Endodermal cell (in vitro differentiated cells): ENCODE results near the gene MMS19. TPM values are rescaled to one million over a fixed set of nuclear protein-coding genes. Genes with fewer than 3 reads are reported as not detected.
"Not testable (repeated sequence)": the region's sequence is repeated elsewhere in the genome, so short reads cannot be mapped to it uniquely, and the experiment has no call there.

Experiments
- DNase-seq: peaks from one replicate; pipeline ENCODE4 v3.0.0-alpha.2; 2017
- H3K27ac ChIP-seq: 2 replicates; pipeline ENCODE4 v1.5.1; 2013; ENCODE audit warnings: mild to moderate bottlenecking, low read depth, low read length, moderate library complexity
- H3K27me3 ChIP-seq: 2 replicates; pipeline ENCODE4 v1.6.1; 2013; ENCODE audit warnings: mild to moderate bottlenecking, low read length, moderate library complexity; ENCODE audit not compliant: insufficient read depth, control insufficient read depth, poor library complexity, severe bottlenecking
- H3K36me3 ChIP-seq: 2 replicates; pipeline ENCODE4 v1.7.0; 2013; ENCODE audit warnings: mild to moderate bottlenecking, low read length, moderate library complexity; ENCODE audit not compliant: control insufficient read depth, insufficient read depth
- H3K4me1 ChIP-seq: one replicate; pipeline ENCODE4 v1.7.0; 2013; ENCODE audit warnings: low read length; ENCODE audit not compliant: control insufficient read depth, insufficient read depth
- H3K4me3 ChIP-seq: 2 replicates; pipeline ENCODE4 v1.5.1; 2013; ENCODE audit warnings: mild to moderate bottlenecking, low read length, moderate library complexity
- H3K9ac ChIP-seq: 2 replicates; pipeline ENCODE4 v1.6.1; 2013; ENCODE audit warnings: mild to moderate bottlenecking, low read length, moderate library complexity; ENCODE audit not compliant: poor library complexity, severe bottlenecking; ENCODE audit errors: extremely low read depth
- H3K9me3 ChIP-seq: 2 replicates; pipeline ENCODE4 v1.6.1; 2013; ENCODE audit warnings: mild to moderate bottlenecking, low read length, moderate library complexity; ENCODE audit not compliant: control insufficient read depth
- H3K27ac Mint-ChIP-seq: 2 replicates; pipeline ENCODE4 v1.8.0; 2020; ENCODE audit warnings: mixed read lengths
- H3K27me3 Mint-ChIP-seq: 2 replicates; pipeline ENCODE4 v1.8.0; 2021; ENCODE audit warnings: mild to moderate bottlenecking, mixed read lengths; ENCODE audit not compliant: insufficient read depth
- H3K36me3 Mint-ChIP-seq: 2 replicates; pipeline ENCODE4 v1.8.0; 2020; ENCODE audit warnings: low read depth, mixed read lengths
- H3K4me1 Mint-ChIP-seq: 2 replicates; pipeline ENCODE4 v1.8.0; 2020; ENCODE audit warnings: mixed read lengths
- H3K4me3 Mint-ChIP-seq: 2 replicates; pipeline ENCODE4 v1.8.0; 2020; ENCODE audit warnings: mild to moderate bottlenecking, moderate library complexity, mixed read lengths
- H3K9me3 Mint-ChIP-seq: 2 replicates; pipeline ENCODE4 v1.8.0; 2020; ENCODE audit warnings: mild to moderate bottlenecking, mixed read lengths
- WGBS, 2 experiments: methylation state at CpG; one replicate each; pipeline versions ENCODE4 v1.1.5 to v1.1.7; 2013; ENCODE audit warnings: missing lambda C conversion rate in 2 of 2, mixed read lengths in 1 of 2; ENCODE audit not compliant: insufficient coverage in 1 of 2, insufficient read length in 1 of 2; 5-methylcytosine and 5-hydroxymethylcytosine counted together
- total RNA-seq, 2 donors: library from RNA; stranded (reverse); fragmentation: NEBNext Ultra II Directional in 1 of 2; extraction: Animal tissue kit (Norgen Biotek cat#: 25700) in 1 of 2; gene quantifications; 2 replicates in 1 of 2; 3 replicates in 1 of 2; pipeline ENCODE4 v1.2.1, GENCODE V29; 2021
- TF ChIP-seq, protein P1 (sequence below): fragments of 200-600 bp; sonication (generic); conservative IDR thresholded peaks from 2 replicates; pipeline ENCODE4 v1.5.0; 2021; ENCODE audit warnings: antibody characterized with exemption, mild to moderate bottlenecking

The MMS19 gene
- total RNA-seq, 2 donors from 2014 or later: 84.2 to 98.8 TPM

DNA sequence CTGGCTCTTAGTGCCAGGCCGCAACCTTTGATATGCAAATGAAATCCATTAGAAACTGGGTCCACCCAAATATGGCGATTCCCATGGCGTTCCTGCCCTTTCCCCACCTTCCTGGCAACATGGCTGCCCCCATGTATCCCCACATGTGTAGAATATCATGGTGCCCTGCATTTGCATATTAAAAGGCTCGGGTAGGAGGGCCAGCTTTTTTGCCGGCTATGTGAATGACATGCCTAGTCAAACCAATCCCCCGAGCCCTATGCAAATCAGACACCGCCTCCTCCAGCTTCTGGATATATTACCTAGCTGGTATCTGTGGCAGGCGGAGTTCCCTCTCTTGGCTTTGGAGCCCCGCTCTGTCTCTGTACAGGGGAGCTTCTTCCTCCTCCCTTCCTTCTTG, 18.3 kb downstream of the MMS19 start:
- Mint-ChIP-seq H3K4me1 (peaks cover 6% of the 10 kb centered on the region), H3K9me3 (no peaks in the 10 kb centered on the region), H3K4me3 (no peak overlapping the region), H3K27me3 (no peaks in the 10 kb centered on the region), H3K27ac (peak overlapping the region; percentile 62), H3K36me3 (peaks cover 52% of the 10 kb centered on the region)
- Histone ChIP-seq H3K27ac (no peak overlapping the region), H3K27me3 (no peaks in the 10 kb centered on the region), H3K9ac (no peak overlapping the region), H3K4me1 (no peaks in the 10 kb centered on the region), H3K9me3 (no peaks in the 10 kb centered on the region), H3K36me3 (peaks cover 76% of the 10 kb centered on the region), H3K4me3 (no peak overlapping the region)
- TF ChIP-seq, protein P1, sequence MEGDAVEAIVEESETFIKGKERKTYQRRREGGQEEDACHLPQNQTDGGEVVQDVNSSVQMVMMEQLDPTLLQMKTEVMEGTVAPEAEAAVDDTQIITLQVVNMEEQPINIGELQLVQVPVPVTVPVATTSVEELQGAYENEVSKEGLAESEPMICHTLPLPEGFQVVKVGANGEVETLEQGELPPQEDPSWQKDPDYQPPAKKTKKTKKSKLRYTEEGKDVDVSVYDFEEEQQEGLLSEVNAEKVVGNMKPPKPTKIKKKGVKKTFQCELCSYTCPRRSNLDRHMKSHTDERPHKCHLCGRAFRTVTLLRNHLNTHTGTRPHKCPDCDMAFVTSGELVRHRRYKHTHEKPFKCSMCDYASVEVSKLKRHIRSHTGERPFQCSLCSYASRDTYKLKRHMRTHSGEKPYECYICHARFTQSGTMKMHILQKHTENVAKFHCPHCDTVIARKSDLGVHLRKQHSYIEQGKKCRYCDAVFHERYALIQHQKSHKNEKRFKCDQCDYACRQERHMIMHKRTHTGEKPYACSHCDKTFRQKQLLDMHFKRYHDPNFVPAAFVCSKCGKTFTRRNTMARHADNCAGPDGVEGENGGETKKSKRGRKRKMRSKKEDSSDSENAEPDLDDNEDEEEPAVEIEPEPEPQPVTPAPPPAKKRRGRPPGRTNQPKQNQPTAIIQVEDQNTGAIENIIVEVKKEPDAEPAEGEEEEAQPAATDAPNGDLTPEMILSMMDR: no peak
- DNase-seq: peak; percentile 96
- WGBS, 2 experiments: 41 to 54% methylated on average over 9 of the region's 9 CpGs

DNA sequence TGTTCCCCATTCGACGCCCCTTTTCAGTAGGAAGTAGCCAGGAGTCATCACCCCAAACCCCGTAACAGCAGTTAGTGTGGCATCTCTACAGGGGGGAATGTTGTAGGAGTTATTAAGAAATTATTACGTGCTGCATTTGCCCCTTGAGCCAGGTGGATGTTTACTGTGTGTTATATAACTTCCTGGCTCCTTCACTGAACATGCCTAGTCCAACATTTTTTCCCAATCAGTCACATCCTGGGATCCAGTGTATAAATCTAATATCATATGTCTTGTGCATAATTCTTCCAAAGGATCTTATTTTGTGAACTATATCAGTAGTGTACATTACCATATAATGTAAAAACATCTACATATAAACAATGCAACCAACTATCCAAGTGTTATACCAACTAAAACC, 18.8 kb downstream of the MMS19 start:
- WGBS, 2 experiments: 96 to 100% methylated on average over 3 to 4 of the region's 4 CpGs
- not testable (repeated sequence) for H3K4me1 ChIP-seq, H3K9me3 ChIP-seq, H3K27me3 ChIP-seq, DNase-seq, H3K4me1 Mint-ChIP-seq, H3K27ac ChIP-seq, H3K9me3 Mint-ChIP-seq, H3K9ac ChIP-seq, H3K27me3 Mint-ChIP-seq, H3K4me3 Mint-ChIP-seq, H3K4me3 ChIP-seq
- H3K27ac Mint-ChIP-seq: peak overlapping the region; percentile 28
- peaks cover 58% of the 10 kb centered on the region for H3K36me3 Mint-ChIP-seq
- peaks cover 82% of the 10 kb centered on the region for H3K36me3 ChIP-seq

DNA sequence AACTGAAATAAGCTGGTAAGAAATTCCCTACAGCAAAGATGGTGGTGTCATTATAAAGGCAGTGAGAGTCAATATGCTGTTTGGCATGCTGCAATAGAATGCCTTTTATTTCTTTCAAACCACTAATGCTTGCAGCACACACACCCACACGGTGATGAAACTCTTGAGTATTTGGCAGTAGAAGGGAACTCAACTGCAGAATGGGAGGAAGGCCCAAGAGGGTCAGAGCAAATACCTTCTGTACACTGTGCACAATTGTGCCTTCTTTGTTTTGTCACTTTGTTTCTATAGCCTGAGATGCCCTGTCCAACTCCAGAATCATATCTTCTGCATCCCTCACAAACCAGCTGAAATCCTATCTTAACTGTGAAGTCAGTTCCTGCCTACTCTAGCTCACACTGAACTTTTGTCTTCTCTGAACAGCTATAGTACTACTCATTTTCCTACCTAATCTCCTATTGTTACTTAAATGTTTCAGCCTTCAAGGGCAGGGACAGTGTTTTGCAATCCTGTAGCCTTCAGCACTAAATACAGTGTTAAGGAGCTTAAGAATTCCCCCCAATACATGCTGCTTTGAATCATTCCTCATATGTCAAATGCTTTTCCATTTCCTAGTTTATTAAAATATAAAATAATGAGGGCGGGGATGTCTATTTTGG, 22.2 kb downstream of the MMS19 start:
- Histone ChIP-seq H3K27ac (no peak overlapping the region), H3K27me3 (no peaks in the 10 kb centered on the region), H3K9ac (no peak overlapping the region), H3K4me1 (no peaks in the 10 kb centered on the region), H3K4me3 (no peak overlapping the region), H3K9me3 (no peaks in the 10 kb centered on the region), H3K36me3 (peaks cover 86% of the 10 kb centered on the region)
- Mint-ChIP-seq H3K4me3 (no peak overlapping the region), H3K9me3 (no peaks in the 10 kb centered on the region), H3K4me1 (peaks cover 6% of the 10 kb centered on the region), H3K27ac (no peak overlapping the region), H3K36me3 (peaks cover 66% of the 10 kb centered on the region), H3K27me3 (no peaks in the 10 kb centered on the region)
- TF ChIP-seq, protein P1: no peak
- DNase-seq: no peak
- 90 to 100% methylated on average over 1 of the region's 2 CpGs for WGBS, 2 experiments

DNA sequence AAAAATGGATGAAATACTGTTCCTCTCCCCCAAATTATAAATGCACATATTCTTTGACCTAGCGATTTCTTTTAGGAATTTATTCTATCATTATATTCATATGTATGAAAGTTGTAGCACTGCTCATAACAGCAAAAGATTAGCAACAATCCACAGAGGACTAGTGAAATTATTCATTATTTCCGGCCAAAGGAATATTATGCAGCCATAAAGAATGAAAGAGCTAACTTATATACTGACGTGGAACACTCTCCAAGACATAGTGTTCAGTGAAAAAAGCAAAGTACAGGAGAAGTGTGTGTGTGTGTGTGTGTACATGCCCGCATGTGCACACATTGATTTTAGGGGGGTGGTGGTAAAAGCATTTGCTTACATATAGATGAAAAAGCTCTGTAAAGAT, 23.3 kb downstream of the MMS19 start:
- H3K36me3 ChIP-seq: peaks cover 85% of the 10 kb centered on the region
- H3K4me1 Mint-ChIP-seq: no peaks in the 10 kb centered on the region
- WGBS, 2 experiments: 100% methylated on average over 2 to 3 of the region's 4 CpGs
- no peak overlapping the region for H3K27ac Mint-ChIP-seq
- H3K9me3 Mint-ChIP-seq: no peaks in the 10 kb centered on the region
- no peak for DNase-seq
- peaks cover 66% of the 10 kb centered on the region for H3K36me3 Mint-ChIP-seq
- H3K9me3 ChIP-seq: no peaks in the 10 kb centered on the region
- no peak overlapping the region for H3K9ac ChIP-seq
- H3K4me3 ChIP-seq: no peak overlapping the region
- H3K4me1 ChIP-seq: no peaks in the 10 kb centered on the region
- TF ChIP-seq, protein P1: no peak
- no peaks in the 10 kb centered on the region for H3K27me3 ChIP-seq
- no peaks in the 10 kb centered on the region for H3K27me3 Mint-ChIP-seq
- H3K4me3 Mint-ChIP-seq: no peak overlapping the region
- no peak overlapping the region for H3K27ac ChIP-seq

DNA sequence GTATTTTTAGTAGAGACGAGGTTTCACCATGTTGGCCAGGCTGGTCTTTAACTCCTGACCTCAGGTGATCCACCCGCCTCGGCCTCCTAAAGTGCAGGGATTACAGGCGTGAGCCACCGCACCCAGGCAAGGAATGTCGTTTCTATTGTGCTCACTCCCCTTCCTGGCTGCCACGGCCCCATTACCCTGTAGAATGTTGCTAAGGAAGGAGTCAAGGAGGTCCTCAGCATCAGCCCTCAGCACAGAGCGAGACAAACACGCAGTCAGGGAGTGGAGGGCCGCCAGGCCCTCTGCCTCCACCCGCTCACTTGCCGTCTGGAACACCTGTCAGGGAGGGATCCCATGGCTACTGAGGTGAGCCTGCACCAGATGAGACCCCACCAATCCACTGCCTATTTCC, 29.4 kb downstream of the MMS19 start:
- H3K9ac ChIP-seq, H3K27me3 ChIP-seq, H3K4me3 Mint-ChIP-seq, DNase-seq, H3K9me3 Mint-ChIP-seq, H3K4me1 Mint-ChIP-seq, H3K4me1 ChIP-seq, H3K27ac ChIP-seq, H3K4me3 ChIP-seq, H3K9me3 ChIP-seq, H3K27me3 Mint-ChIP-seq: not testable (repeated sequence)
- WGBS, 2 experiments: 86 to 97% methylated on average over 12 of the region's 12 CpGs
- H3K36me3 Mint-ChIP-seq: peaks cover 61% of the 10 kb centered on the region
- H3K36me3 ChIP-seq: peaks cover 83% of the 10 kb centered on the region
- H3K27ac Mint-ChIP-seq: peak overlapping the region; percentile 55
